H1 (cell line): ENCODE measurements around the gene TXLNG. TPM values are rescaled to one million over a fixed set of nuclear protein-coding genes. Genes with fewer than 3 reads are reported as not detected.

Experiments used
- ASH2L ChIP-seq: fragments of 200-600, 300-600 bp; sonication (generic); IDR thresholded peaks from one replicate; pipeline ENCODE4 v1.7.1; 2017; ENCODE audit warnings: low read length
- RBBP5 ChIP-seq: IDR thresholded peaks from 2 replicates; pipeline ENCODE4 v1.7.1; 2012; ENCODE audit warnings: low read depth, mild to moderate bottlenecking, inconsistent platforms, low read length, moderate library complexity, borderline replicate concordance
- SAP30 ChIP-seq: fragments of 300-600 bp; sonication (generic); IDR thresholded peaks from 2 replicates; pipeline ENCODE4 v1.7.1; 2012; ENCODE audit warnings: low read length, moderate library complexity, mild to moderate bottlenecking, inconsistent platforms; ENCODE audit not compliant: insufficient read depth, insufficient replicate concordance
- SIRT6 ChIP-seq: IDR thresholded peaks from one replicate; pipeline ENCODE4 v1.7.1; 2012; ENCODE audit warnings: low read length, inconsistent platforms
- USF2 ChIP-seq: IDR thresholded peaks from 2 replicates; pipeline ENCODE4 v1.6.1; 2011; ENCODE audit warnings: low read length, improper control_type of control experiment
- YY1 ChIP-seq: IDR thresholded peaks from 2 replicates; pipeline ENCODE4 v1.6.1; 2011; ENCODE audit warnings: low read depth, mild to moderate bottlenecking, low read length
- polyA plus RNA-seq, 7 experiments: library from polyadenylated mRNA; depleted of rRNA in 3 of 7; stranded (reverse) in 5 of 7; unstranded in 2 of 7; fragments of >200 nt in 5 of 7; fragments of 200-250 nt in 2 of 7; gene quantifications; 1 replicate in 5 of 7; 2 replicates in 1 of 7; 4 replicates in 1 of 7; pipeline versions ENCODE4 v1.2.1 to v1.2.3, GENCODE V29; 2011 to 2013; ENCODE audit warnings: missing spikeins in 2 of 7, mixed read lengths in 2 of 7
- total RNA-seq: library from RNA; stranded (reverse); fragmentation: NEBNext Ultra II Directional; extraction: Animal tissue kit (Norgen Biotek cat#: 25700); gene quantifications from 2 replicates; pipeline ENCODE4 v1.2.1, GENCODE V29; 2021

Gene TXLNG
- total and polyA plus RNA-seq, 2 of the 8 experiments (the other 6 are each of a cell fraction or from before 2014, with no cell fraction given): 32.9 to 42.9 TPM

GRCh38 chrX:16788477-16788876 is 2.2 kb downstream of the TXLNG start (continued):
- TF ChIP-seq SAP30 (no peak), YY1 (no peak), ASH2L (no peak), SIRT6 (no peak), RBBP5 (no peak), USF2 (no peak)
